Hepatocyte (in vitro differentiated cells): ENCODE data around the gene PDIA5.

Source experiments
- EZH2 ChIP-seq: fragments of 200-600 bp; sonication (generic); IDR thresholded peaks from 2 replicates; pipeline ENCODE4 v1.6.1; 2016; ENCODE audit warnings: antibody characterized with exemption, mild to moderate bottlenecking, borderline replicate concordance
- TF ChIP-seq, protein P1 (sequence below): fragments of 200-600 bp; sonication (generic); IDR thresholded peaks from 2 replicates; pipeline ENCODE4 v1.5.1; 2016; ENCODE audit warnings: antibody characterized with exemption, mild to moderate bottlenecking; ENCODE audit not compliant: poor library complexity

DNA sequence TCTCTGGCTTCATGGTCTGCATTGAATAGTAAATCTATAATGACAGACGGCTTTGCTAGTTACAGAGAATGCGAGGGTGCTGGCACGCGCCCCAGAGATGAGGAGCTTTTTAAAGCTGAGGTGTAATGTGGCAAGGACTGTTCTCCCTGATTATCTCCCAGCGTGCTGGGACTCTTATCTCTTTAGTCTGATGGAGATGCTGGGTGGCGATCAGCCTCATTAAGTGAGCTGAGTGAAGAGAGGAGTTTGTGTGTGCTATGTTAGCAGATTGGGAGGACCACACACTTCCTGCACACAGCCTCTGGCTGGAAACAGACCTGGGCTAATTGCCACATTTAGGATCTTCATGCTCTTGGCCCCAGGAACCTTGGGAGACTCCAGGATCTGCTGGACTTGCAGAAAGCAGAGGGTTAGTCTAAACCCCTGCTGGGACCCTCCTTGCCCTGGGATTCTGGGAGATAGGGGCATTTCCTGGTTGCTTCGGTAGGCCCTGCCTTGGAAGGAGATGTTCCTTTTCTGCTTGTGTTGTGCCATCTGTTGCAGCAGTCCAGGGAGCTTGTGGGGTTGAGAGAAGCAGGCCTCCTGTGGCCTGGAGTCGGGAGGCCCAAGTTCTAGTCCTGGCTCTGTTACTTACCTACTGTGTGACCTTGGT is 15.0 kb downstream of the PDIA5 start:
- TF ChIP-seq, protein P1, sequence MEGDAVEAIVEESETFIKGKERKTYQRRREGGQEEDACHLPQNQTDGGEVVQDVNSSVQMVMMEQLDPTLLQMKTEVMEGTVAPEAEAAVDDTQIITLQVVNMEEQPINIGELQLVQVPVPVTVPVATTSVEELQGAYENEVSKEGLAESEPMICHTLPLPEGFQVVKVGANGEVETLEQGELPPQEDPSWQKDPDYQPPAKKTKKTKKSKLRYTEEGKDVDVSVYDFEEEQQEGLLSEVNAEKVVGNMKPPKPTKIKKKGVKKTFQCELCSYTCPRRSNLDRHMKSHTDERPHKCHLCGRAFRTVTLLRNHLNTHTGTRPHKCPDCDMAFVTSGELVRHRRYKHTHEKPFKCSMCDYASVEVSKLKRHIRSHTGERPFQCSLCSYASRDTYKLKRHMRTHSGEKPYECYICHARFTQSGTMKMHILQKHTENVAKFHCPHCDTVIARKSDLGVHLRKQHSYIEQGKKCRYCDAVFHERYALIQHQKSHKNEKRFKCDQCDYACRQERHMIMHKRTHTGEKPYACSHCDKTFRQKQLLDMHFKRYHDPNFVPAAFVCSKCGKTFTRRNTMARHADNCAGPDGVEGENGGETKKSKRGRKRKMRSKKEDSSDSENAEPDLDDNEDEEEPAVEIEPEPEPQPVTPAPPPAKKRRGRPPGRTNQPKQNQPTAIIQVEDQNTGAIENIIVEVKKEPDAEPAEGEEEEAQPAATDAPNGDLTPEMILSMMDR: no peak
- no peak for TF ChIP-seq EZH2
